IPS DF 6.9 (cell line): ENCODE data around the gene B4GALT1.

Experiments used
- DNase-seq: peaks from one replicate; pipeline ENCODE4 v3.0.0-alpha.2; 2013; ENCODE audit warnings: low read depth, low spot score
- H3K27ac ChIP-seq: one replicate; pipeline ENCODE4 v1.5.1; 2013; ENCODE audit warnings: low read length, control low read depth
- H3K27me3 ChIP-seq: 2 replicates; pipeline ENCODE4 v1.6.1; 2013; ENCODE audit warnings: mild to moderate bottlenecking, low read length; ENCODE audit not compliant: control insufficient read depth, insufficient read depth
- H3K36me3 ChIP-seq: 2 replicates; pipeline ENCODE4 v1.6.1; 2013; ENCODE audit warnings: low read length; ENCODE audit not compliant: control insufficient read depth, insufficient read depth
- H3K4me1 ChIP-seq: 2 replicates; pipeline ENCODE4 v1.6.1; 2013; ENCODE audit warnings: low read length; ENCODE audit not compliant: control insufficient read depth, insufficient read depth
- H3K4me3 ChIP-seq: 2 replicates; pipeline ENCODE4 v1.5.1; 2013; ENCODE audit warnings: mild to moderate bottlenecking, low read length
- H3K9me3 ChIP-seq: 2 replicates; pipeline ENCODE4 v1.6.1; 2013; ENCODE audit warnings: low read length, inconsistent platforms; ENCODE audit not compliant: control insufficient read depth, insufficient read depth
- WGBS: extraction: QIAGEN DNeasy Blood & Tissue Kit; methylation state at CpG from one replicate; pipeline ENCODE4 v1.1.7; 2013; ENCODE audit warnings: mixed read lengths, missing lambda C conversion rate; ENCODE audit not compliant: insufficient read length, insufficient coverage; 5-methylcytosine and 5-hydroxymethylcytosine counted together

The B4GALT1 gene

DNA sequence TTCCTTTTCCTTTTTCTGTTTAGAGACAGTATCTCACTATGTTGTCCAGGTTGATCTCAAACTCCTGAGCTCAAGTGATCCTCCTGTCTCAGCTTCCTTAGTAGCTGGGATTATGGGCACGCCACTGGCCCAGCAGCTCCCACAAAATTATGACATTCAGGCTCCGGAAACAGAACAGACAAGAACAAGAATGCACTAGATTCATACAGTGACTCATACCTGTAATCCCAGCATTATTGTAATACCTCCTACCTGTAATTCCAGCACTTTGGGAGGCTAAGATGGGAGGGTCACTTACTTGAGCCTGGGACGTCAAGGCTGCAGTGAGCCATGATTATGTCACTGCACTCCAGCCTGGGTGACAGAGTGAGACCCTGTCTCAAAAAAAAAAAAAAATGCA is 26.7 kb upstream of the B4GALT1 start:
- Histone ChIP-seq H3K27me3 (no peaks in the 10 kb centered on the region; the same call in 1 of the 2 replicates), H3K9me3 (no peaks in the 10 kb centered on the region), H3K4me3 (no peak overlapping the region), H3K4me1 (no peaks in the 10 kb centered on the region; the same call in 1 of the 2 replicates), H3K27ac (no peak overlapping the region), H3K36me3 (no peaks in the 10 kb centered on the region)
- WGBS, result no CpG with 5 or more reads among the region's 3 CpGs
- no peak for DNase-seq

DNA sequence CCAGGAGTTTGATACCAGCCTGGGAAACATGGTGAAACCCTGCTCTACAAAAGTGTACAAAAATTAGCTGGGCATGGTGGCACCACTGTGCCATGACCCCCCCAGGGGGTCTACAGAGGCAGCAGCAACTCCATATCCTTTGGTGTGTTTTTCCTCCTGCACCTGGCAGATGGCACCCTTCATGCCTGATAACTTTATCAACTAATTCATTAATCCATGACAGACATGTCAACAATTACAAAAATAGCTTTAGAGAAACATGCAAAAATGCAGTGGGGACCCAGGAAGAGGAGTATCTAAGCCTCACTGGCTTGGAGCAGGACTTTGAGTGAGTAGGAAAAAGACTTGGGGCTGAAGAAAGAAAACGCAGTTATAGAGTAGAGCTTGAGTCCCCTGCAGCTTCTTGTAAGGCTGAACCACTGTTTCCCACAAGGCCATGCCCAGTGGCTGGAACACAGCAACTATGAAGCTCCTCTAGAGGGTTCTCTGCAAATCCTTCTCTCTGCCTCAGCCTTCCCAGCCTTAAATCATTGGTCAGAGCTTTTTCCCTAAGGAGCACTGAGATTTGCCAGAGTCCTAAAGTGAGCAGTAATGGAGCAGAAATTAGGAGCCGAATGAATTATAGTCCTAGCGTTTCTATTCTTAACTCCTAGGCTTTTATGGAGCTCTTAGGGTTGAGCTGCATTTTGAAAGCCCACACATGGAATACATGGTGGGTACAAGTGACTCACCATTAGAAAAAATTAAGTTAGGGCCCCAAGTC is 25.5 kb upstream of the B4GALT1 start:
- no peak overlapping the region for H3K4me3 ChIP-seq
- DNase-seq, result no peak
- no CpG with 5 or more reads among the region's 3 CpGs for WGBS
- H3K9me3 ChIP-seq, result no peaks in the 10 kb centered on the region
- H3K36me3 ChIP-seq, result no peaks in the 10 kb centered on the region
- no peaks in the 10 kb centered on the region; the same call in 1 of the 2 replicates for H3K4me1 ChIP-seq
- no peak overlapping the region for H3K27ac ChIP-seq
- no peaks in the 10 kb centered on the region; the same call in 1 of the 2 replicates for H3K27me3 ChIP-seq

DNA sequence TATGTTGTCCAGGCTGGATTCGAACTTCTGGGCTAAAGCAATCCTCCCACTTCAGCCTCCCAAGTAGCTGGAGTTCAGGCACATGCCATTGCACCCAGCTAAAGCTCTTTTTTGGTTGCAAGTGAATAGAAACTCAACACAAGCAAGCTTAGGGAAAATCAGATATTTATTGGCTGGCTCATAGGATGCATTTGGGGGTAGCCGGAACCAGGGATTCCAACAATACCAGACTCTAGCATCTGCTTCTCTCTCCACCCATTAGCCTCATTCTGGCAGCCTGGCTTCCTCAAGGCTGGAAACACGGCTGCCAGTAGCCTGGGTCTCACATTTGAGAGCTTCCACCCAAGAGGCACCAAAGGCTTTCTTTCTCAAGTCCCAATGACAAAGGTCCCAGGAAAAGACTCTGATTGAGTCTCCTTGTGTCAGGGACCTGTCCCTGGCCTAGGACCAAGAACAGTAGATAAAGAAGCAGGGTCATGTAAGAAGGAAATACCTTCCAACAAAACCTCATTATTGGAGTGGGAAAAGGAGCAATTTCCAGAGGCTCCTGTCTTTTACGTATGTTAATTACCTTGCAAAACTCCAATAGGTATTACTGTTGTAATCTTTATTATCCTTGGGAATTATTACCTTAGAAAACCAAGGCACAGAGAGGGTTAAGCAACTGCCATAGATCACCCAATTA is 23.0 kb upstream of the B4GALT1 start:
- H3K27ac ChIP-seq, result no peak overlapping the region
- H3K4me1 ChIP-seq, result no peaks in the 10 kb centered on the region
- H3K27me3 ChIP-seq, result no peaks in the 10 kb centered on the region; the same call in 1 of the 2 replicates
- no CpG with 5 or more reads among the region's 4 CpGs for WGBS
- H3K4me3 ChIP-seq, result no peak overlapping the region
- no peak for DNase-seq
- no peaks in the 10 kb centered on the region; the same call in 1 of the 2 replicates for H3K9me3 ChIP-seq
- no peaks in the 10 kb centered on the region for H3K36me3 ChIP-seq

DNA sequence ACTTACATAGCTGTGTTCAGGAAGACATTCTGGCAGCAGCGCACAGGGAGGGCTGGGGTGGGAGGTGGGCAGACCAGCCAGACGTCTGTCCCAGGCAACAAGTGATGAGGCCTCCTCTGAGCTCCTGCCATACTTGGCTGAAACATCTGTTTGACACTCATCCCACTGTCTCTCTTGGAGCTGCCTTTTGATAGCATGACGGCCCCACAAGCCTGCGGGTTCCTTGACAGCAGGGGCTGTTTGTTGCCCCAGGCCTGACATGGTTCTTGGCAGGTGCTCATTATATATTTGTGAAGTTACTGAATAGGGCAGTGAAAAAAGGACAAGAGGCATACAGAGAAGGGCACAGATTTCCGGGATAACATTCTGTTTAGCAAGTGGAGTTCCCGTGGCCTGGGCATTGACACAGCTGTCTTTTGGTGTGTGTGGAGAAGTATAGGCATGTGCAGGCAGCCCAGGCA is 22.2 kb upstream of the B4GALT1 start:
- WGBS, result no CpG with 5 or more reads among the region's 6 CpGs
- Histone ChIP-seq H3K27me3 (no peaks in the 10 kb centered on the region; the same call in 1 of the 2 replicates), H3K27ac (no peak overlapping the region), H3K4me1 (no peaks in the 10 kb centered on the region), H3K4me3 (no peak overlapping the region), H3K36me3 (no peaks in the 10 kb centered on the region), H3K9me3 (no peaks in the 10 kb centered on the region; the same call in 1 of the 2 replicates)
- no peak for DNase-seq

DNA sequence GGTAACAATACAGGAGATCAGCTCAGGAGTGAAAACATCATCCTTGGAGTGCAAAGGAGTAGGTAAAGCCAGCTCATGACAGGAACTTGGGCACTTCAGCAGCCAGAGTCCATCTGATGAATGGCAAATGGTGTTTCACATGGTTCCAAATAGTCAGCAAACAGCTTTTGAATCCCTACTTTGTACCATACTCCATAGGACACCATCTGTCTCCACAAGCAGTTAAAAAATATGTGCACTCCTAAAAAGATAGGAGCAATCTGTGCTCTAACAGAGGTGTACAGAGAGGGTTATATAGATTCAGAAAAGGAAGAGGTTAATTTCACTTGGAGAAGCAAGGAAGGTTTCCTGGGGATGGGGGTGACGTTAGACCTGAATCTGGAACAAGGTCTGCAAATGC is 21.6 kb upstream of the B4GALT1 start:
- Histone ChIP-seq H3K36me3 (no peaks in the 10 kb centered on the region), H3K27ac (no peak overlapping the region), H3K27me3 (no peaks in the 10 kb centered on the region; the same call in 1 of the 2 replicates), H3K9me3 (no peaks in the 10 kb centered on the region; the same call in 1 of the 2 replicates), H3K4me1 (no peaks in the 10 kb centered on the region), H3K4me3 (no peak overlapping the region)
- WGBS, result no CpG with 5 or more reads among the region's 1 CpG
- no peak for DNase-seq

DNA sequence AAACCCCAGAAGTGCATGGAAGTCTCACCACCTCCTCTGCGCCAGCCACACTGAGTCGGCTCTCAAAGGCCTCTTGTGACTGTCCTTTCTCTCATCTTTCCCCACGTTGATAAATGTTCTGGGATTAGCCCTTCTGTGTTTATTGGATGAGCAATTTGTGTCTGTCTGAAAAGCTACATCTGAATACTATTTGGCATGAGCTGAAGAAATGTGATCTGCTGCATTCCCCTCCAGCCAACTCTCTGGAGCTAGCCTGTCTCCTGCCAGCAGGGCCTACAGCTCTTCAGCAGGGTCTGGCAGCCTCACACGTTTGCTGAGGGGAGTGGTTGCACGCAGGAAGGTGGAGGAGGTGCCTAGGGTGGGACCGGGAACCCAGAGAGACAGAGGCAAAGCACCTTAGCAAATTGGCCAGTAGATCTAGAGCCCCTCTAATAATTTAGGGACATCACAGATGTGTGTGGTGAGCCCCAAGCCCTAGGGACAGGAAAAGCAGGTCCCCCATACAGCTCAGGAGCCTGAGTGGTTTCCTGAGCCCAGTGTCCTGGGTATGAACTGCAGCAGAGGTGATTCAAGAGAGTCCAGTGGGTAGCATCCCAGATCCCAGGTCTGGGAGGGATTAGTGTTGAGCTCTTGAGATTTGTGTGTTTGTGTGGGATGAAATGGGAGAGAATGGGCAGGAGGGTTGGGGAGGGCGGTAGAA is 20.5 kb upstream of the B4GALT1 start:
- Histone ChIP-seq H3K27ac (no peak overlapping the region), H3K4me3 (no peak overlapping the region), H3K36me3 (no peaks in the 10 kb centered on the region), H3K27me3 (no peaks in the 10 kb centered on the region; the same call in 1 of the 2 replicates), H3K4me1 (no peaks in the 10 kb centered on the region), H3K9me3 (no peaks in the 10 kb centered on the region; the same call in 1 of the 2 replicates)
- WGBS, result 100% methylated on average over 1 of the region's 7 CpGs
- DNase-seq, result no peak

DNA sequence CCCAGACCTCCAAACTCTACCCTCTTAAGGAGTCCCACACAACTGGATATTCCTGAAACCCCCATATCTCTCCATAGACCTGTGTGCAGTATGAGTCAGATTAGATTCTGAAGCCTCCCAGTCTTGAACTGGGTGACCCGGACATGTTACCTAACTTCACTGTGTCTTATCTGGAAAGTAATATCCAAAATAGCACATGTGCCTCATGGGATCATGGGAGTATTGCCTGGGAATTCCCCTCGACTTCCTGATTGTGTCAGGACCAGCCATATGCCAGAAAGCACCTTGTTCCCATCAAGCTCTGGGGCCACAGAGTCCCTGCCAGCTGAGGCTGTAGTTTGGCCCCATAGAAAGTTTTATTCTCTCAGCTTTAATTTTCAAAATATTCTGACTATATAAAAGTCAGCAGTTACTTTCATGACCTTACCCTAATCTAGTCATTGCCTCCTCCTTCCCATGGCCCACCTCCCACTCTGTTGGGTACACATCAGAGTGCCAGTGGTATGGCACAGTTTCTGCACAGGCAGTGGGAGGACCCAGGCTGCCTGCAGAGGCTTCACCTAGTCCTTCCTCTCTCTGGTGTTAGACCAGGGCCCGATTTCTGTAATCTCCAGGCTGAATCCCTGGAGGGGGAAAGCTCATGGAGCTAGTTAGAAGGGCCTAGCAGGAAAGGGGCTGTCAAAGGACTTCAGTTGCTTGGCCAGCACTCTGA is 19.5 kb upstream of the B4GALT1 start:
- Histone ChIP-seq H3K36me3 (no peaks in the 10 kb centered on the region), H3K27ac (no peak overlapping the region), H3K4me1 (no peaks in the 10 kb centered on the region), H3K4me3 (no peak overlapping the region), H3K9me3 (no peaks in the 10 kb centered on the region; the same call in 1 of the 2 replicates), H3K27me3 (no peaks in the 10 kb centered on the region)
- DNase-seq, result no peak
- WGBS, result no CpG with 5 or more reads among the region's 3 CpGs

DNA sequence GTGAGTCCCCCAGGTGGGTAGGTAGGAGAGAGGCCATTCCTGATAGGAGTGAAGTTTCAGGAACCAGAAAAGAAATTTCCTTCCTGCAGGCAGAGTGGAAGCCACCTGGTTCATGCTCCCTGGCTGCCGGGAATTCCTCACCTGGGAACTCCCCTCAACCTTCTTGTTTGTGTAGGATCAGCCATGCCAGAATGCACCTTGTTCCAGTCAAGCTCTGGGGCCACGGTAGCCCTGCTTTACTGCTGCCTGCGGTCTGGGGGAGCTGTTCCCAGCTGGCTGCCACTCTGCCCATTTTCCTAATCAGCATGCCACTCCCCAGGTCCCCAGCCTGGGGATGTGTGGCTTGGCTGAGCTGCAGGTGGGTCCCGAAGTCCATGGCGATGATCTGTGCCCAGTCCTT is 18.7 kb upstream of the B4GALT1 start:
- Histone ChIP-seq H3K4me3 (no peak overlapping the region), H3K9me3 (no peaks in the 10 kb centered on the region; the same call in 1 of the 2 replicates), H3K27ac (no peak overlapping the region), H3K27me3 (no peaks in the 10 kb centered on the region), H3K4me1 (no peaks in the 10 kb centered on the region), H3K36me3 (no peaks in the 10 kb centered on the region)
- DNase-seq, result no peak
- WGBS, result no CpG with 5 or more reads among the region's 5 CpGs

DNA sequence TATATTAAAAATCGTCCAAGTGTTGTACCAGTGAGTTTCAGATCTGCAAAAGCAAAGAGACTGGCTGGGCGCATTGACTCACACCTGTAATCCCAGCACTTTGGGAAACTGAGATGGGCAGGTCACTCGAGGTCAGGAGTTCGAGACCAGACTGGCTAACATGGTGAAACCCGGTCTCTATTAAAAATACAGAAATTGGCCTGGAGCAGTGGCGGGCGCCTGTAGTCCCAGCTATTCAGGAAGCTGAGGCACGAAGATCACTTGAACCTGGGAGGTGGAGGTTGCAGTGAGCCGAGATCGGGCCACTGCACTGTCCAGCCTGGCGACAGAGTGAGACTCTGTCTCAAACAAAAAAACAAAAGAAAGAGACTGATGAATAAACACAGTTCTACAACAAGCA is 18.3 kb upstream of the B4GALT1 start:
- Histone ChIP-seq H3K36me3 (no peaks in the 10 kb centered on the region), H3K27me3 (no peaks in the 10 kb centered on the region), H3K27ac (no peak overlapping the region), H3K4me1 (no peaks in the 10 kb centered on the region), H3K4me3 (no peak overlapping the region), H3K9me3 (no peaks in the 10 kb centered on the region; the same call in 1 of the 2 replicates)
- no CpG with 5 or more reads among the region's 11 CpGs for WGBS
- DNase-seq, result no peak

DNA sequence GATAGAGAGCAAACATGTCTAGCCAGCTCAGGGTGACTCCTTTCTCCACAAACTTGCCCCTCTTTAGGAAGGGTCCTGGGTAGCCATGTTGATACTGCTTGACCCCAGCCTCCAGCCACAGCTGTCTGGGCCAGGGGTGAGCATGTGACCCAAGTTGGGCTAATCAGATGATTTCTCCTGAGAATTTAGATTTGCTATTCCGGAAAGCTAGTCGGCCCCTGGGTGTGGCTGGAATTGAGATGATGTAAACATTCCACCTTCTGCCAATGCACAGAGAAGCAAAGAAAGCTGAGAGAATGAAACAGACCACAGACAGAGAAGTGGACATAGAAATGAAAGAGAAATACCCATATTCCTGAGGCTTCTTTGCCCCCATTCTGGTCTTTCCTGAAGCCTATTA is 17.8 kb upstream of the B4GALT1 start:
- Histone ChIP-seq H3K4me1 (no peaks in the 10 kb centered on the region), H3K27me3 (no peaks in the 10 kb centered on the region), H3K4me3 (no peak overlapping the region), H3K9me3 (no peaks in the 10 kb centered on the region; the same call in 1 of the 2 replicates), H3K36me3 (no peaks in the 10 kb centered on the region), H3K27ac (no peak overlapping the region)
- WGBS, result no CpG with 5 or more reads among the region's 2 CpGs
- no peak for DNase-seq
